Keratinocyte (primary cell): ENCODE data around the gene APBB1IP. TPM values are rescaled to one million over a fixed set of nuclear protein-coding genes. Genes with fewer than 3 reads are reported as not detected.

ENCODE experiments used
- DNase-seq: peaks from one replicate; pipeline ENCODE4 v3.0.0-alpha.2; 2011; ENCODE audit warnings: low read depth, missing footprints, low spot score
- FAIRE-seq: peaks from 2 replicates; lab custom pipeline; 2011; peaks lifted over from hg19 to GRCh38; lab: Jason Lieb, UNC
- H2AFZ ChIP-seq: 2 replicates; pipeline ENCODE4 v1.6.0; 2012; ENCODE audit warnings: low read length, control low read depth, inconsistent platforms; ENCODE audit not compliant: control insufficient read depth
- H3K27ac ChIP-seq: 2 replicates; pipeline ENCODE4 v1.5.1; 2011; ENCODE audit warnings: low read length; ENCODE audit not compliant: control insufficient read depth, insufficient read depth
- H3K27me3 ChIP-seq: 3 replicates; pipeline ENCODE4 v1.6.0; 2011; ENCODE audit warnings: low read length; ENCODE audit not compliant: control insufficient read depth, insufficient read depth; ENCODE audit errors: extremely low read depth
- H3K36me3 ChIP-seq, 2 experiments: 2 replicates in 1 of 2; 3 replicates in 1 of 2; pipeline ENCODE4 v1.5.1; 2011; ENCODE audit warnings: low read length in 2 of 2, mild to moderate bottlenecking in 1 of 2; ENCODE audit not compliant: control insufficient read depth in 2 of 2, insufficient read depth in 2 of 2; ENCODE audit errors: extremely low read depth in 1 of 2
- H3K4me1 ChIP-seq: 3 replicates; pipeline ENCODE4 v1.5.1; 2011; ENCODE audit warnings: low read length; ENCODE audit not compliant: control insufficient read depth, insufficient read depth; ENCODE audit errors: extremely low read depth
- H3K4me2 ChIP-seq: 3 replicates; pipeline ENCODE4 v1.6.0; 2011; ENCODE audit warnings: low read depth, low read length; ENCODE audit not compliant: control insufficient read depth, insufficient read depth; ENCODE audit errors: extremely low read depth
- H3K4me3 ChIP-seq, 3 experiments: fragments of 200-600 bp in 1 of 3; sonication (generic) in 1 of 3; 2 replicates in 2 of 3; 3 replicates in 1 of 3; pipeline ENCODE4 v1.5.1; 2011 to 2016; ENCODE audit warnings: low read length in 3 of 3, mild to moderate bottlenecking in 3 of 3, control low read depth in 2 of 3, inconsistent platforms in 1 of 3, low read depth in 1 of 3, mixed read lengths in 1 of 3, mixed run types in 1 of 3, moderate library complexity in 1 of 3; ENCODE audit not compliant: control insufficient read depth in 2 of 3, insufficient read depth in 2 of 3; ENCODE audit errors: extremely low read depth in 1 of 3
- H3K79me2 ChIP-seq: 2 replicates; pipeline ENCODE4 v1.6.0; 2012; ENCODE audit warnings: low read length; ENCODE audit not compliant: control insufficient read depth, insufficient read depth
- H3K9ac ChIP-seq: 3 replicates; pipeline ENCODE4 v1.6.0; 2011; ENCODE audit warnings: low read length; ENCODE audit not compliant: control insufficient read depth, insufficient read depth; ENCODE audit errors: extremely low read depth
- H3K9me1 ChIP-seq: 3 replicates; pipeline ENCODE4 v1.6.0; 2011; ENCODE audit warnings: low read length; ENCODE audit not compliant: control insufficient read depth, insufficient read depth; ENCODE audit errors: extremely low read depth
- H3K9me3 ChIP-seq: 2 replicates; pipeline ENCODE4 v1.5.1; 2012; ENCODE audit warnings: low read depth, low read length; ENCODE audit not compliant: control insufficient read depth
- H4K20me1 ChIP-seq: 3 replicates; pipeline ENCODE4 v1.6.0; 2011; ENCODE audit warnings: low read length; ENCODE audit not compliant: control insufficient read depth, insufficient read depth; ENCODE audit errors: extremely low read depth
- EZH2 ChIP-seq: IDR thresholded peaks from one replicate; pipeline ENCODE4 v1.6.1; 2012; ENCODE audit warnings: inconsistent platforms, mild to moderate bottlenecking, low read length, moderate library complexity
- dilution Hi-C: fragments of 300-500 bp; cut with MboI; formaldehyde crosslinking; loops from one replicate; pipeline ENCODE4 v1.7.0; 2020; ENCODE audit warnings: low sequenced_read_pairs; ENCODE audit not compliant: extremely low pct_ligation_motif_present
- polyA plus RNA-seq, 5 experiments: library from polyadenylated mRNA; depleted of rRNA in 3 of 5; stranded (reverse) in 3 of 5; stranded (forward) in 1 of 5; unstranded in 1 of 5; fragments of >200 nt; gene quantifications; 1 replicate in 1 of 5; 2 replicates in 3 of 5; 3 replicates in 1 of 5; pipeline versions ENCODE4 v1.2.1 to v1.2.3, GENCODE V29; 2011 to 2012; ENCODE audit warnings: missing spikeins in 2 of 5, low read depth in 1 of 5, low replicate concordance in 1 of 5
- small RNA-seq, 3 experiments: library from RNA; depleted of rRNA; stranded (forward); fragments of <200 nt; gene quantifications; one replicate each; pipeline ENCODE3, GENCODE V24; 2012; ENCODE audit warnings: low read depth in 3 of 3, low replicate concordance in 1 of 3; ENCODE audit not compliant: insufficient read length in 3 of 3
- TF ChIP-seq, protein P1 (sequence below), 3 experiments: IDR thresholded peaks in 1 of 3; conservative IDR thresholded peaks in 1 of 3; optimal IDR thresholded peaks in 1 of 3; 2 replicates in 2 of 3; 3 replicates in 1 of 3; pipeline versions ENCODE3 to v1.5.1; 2011; ENCODE audit warnings: low read length in 3 of 3, mild to moderate bottlenecking in 3 of 3, moderate library complexity in 2 of 3, control low read depth in 1 of 3, inconsistent platforms in 1 of 3; ENCODE audit not compliant: insufficient read depth in 2 of 3; ENCODE audit errors: extremely low read depth in 1 of 3

Gene APBB1IP
- polyA plus RNA-seq, 1 donor (not counting 4 experiments of a cell fraction or from before 2014, with no cell fraction given) = not detected

DNA sequence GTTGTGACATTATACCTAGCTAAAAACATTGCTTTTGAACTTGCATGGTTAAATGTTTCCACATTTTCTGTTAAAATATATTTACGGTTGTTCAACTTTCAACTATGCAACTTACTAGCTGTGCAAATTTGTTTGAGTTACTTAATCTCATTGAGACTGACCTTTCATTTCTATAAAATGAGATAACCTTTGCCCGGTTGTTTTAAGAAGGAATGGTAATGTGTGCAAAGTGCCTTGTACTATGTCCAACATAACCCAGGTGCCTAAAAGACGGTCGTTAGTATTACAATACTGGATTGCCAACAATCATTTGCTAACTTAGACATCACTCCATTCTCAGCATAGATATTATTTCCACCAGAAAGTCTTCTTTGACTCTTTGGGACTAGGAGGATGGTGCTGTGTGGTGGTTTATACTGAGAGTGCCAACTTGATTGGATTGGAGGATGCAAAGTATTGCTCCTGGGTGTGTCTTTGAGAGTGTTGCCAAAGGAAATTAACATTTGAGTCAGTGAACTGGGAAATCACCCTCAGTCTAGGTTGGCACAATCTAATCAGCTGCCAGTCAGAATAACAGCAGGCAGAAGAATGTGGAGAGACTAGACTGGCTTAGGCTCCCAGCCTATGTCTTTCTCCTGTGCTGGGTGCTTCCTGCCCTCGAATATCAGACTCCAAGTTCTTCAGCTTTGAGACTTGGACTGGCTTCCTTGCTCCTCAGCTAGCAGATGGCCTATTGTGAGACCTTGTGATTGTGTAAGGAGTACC lies 174.2 kb downstream of the APBB1IP start:
- Histone ChIP-seq H3K4me1 (peaks cover 3% of the 10 kb centered on the region), H3K4me2 (no peak overlapping the region), H3K36me3 (no peaks in the 10 kb centered on the region), H3K9me3 (no peaks in the 10 kb centered on the region), H4K20me1 (no peaks in the 10 kb centered on the region), H3K9ac (no peak overlapping the region), H3K27ac (no peak overlapping the region), H3K27me3 (no peaks in the 10 kb centered on the region), H2AFZ (no peak overlapping the region), H3K79me2 (no peaks in the 10 kb centered on the region), H3K4me3 (no peak overlapping the region), H3K9me1 (no peaks in the 10 kb centered on the region)
- DNase-seq (no peak), FAIRE-seq (no peak)
- dilution Hi-C loops = no loop called here
- no peak for TF ChIP-seq EZH2
- TF ChIP-seq, protein P1, sequence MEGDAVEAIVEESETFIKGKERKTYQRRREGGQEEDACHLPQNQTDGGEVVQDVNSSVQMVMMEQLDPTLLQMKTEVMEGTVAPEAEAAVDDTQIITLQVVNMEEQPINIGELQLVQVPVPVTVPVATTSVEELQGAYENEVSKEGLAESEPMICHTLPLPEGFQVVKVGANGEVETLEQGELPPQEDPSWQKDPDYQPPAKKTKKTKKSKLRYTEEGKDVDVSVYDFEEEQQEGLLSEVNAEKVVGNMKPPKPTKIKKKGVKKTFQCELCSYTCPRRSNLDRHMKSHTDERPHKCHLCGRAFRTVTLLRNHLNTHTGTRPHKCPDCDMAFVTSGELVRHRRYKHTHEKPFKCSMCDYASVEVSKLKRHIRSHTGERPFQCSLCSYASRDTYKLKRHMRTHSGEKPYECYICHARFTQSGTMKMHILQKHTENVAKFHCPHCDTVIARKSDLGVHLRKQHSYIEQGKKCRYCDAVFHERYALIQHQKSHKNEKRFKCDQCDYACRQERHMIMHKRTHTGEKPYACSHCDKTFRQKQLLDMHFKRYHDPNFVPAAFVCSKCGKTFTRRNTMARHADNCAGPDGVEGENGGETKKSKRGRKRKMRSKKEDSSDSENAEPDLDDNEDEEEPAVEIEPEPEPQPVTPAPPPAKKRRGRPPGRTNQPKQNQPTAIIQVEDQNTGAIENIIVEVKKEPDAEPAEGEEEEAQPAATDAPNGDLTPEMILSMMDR (optimal IDR thresholded peaks at IDR 0.05 in 1 of 3, IDR thresholded peaks at IDR 0.05 in 1 of 3, conservative IDR thresholded peaks at IDR 0.05 in 1 of 3; ENCODE audit: extremely low read depth in 1 of 3, insufficient read depth in 2 of 3, low read length in 3 of 3) = no peak

Small RNA genes within 50 kb of the gene (small RNA-seq; reads per million reads assigned to genes)
- gene RNA5SP307 = 0 reads per million in 3 experiments

Other genes with a start within 250 kb of the APBB1IP start
- not detected in 3 replicates for gene GAD2, start 221.6 kb upstream of the APBB1IP start, polyA plus RNA-seq